A549 treated with Hydrocortisone at 1 μM for 4 hours (cell line): Measurements from ENCODE around the gene TSPAN19. TPM values are rescaled to one million over a fixed set of nuclear protein-coding genes. Genes with fewer than 3 reads are reported as not detected.

Source experiments
- total RNA-seq: library from RNA; stranded (reverse); fragments of 200-300 nt; extraction: Qiagen RNA extraction; gene quantifications from 5 replicates; pipeline ENCODE4 v1.2.3, GENCODE V29; 2022

The TSPAN19 gene
- not detected in 5 replicates for total RNA-seq

DNA sequence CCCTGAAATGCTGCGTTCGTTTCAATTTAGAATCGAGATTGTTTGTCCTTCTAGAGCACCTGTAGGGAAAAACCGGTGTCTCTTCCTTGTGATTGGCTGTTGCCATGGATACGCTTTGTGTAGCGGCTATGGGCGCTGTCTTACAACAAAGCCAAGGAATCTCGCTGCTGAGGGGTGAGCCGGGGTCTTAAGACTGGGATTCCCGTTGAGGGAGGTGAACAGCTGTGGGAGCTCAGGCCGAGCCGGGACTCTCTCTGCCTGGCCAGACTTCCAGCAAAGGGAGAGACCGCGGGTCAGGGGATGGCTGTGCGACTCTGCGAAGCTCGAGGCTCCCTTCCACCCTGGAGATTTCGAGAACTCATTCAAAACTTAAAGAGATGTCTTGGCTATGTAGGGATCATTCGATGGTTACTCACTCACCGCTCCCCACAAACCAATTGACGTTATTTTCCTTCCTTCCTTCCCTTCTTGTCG is at the start of gene TSPAN19, which contains the start of gene LRRIQ1:
TSPAN19 (minus strand) TSS at position 44 of the 474 bp plus-strand sequence. CDS start 6,331 bp downstream, outside the sequence.
LRRIQ1 (plus strand) TSS at position 118 of the 474 bp plus-strand sequence. CDS start 1,826 bp downstream, outside the sequence.

Other genes with a start within 250 kb of the TSPAN19 start
- 3.4 to 5.0 TPM (median 4.0 TPM) in 5 replicates for gene SLC6A15, start 123.5 kb downstream of the TSPAN19 start, total RNA-seq
- 0.54 to 1.2 TPM (median 0.99 TPM) in 5 replicates for gene LRRIQ1, start 74 bp upstream of the TSPAN19 start, total RNA-seq
- gene ALX1, start 243.9 kb upstream of the TSPAN19 start, total RNA-seq: 4.0 to 5.0 TPM (median 4.4 TPM) in 5 replicates